HPDE6-E6E7 (cell line): ENCODE results near the gene FAM110A.
"Not testable (repeated sequence)": the region's sequence is repeated elsewhere in the genome, so short reads cannot be mapped to it uniquely, and the experiment has no call there.

ENCODE experiments used
- DNase-seq: peaks from one replicate; pipeline ENCODE4 v3.0.0; 2011; ENCODE audit warnings: missing footprints; ENCODE audit errors: extremely low spot score

Gene FAM110A

DNA sequence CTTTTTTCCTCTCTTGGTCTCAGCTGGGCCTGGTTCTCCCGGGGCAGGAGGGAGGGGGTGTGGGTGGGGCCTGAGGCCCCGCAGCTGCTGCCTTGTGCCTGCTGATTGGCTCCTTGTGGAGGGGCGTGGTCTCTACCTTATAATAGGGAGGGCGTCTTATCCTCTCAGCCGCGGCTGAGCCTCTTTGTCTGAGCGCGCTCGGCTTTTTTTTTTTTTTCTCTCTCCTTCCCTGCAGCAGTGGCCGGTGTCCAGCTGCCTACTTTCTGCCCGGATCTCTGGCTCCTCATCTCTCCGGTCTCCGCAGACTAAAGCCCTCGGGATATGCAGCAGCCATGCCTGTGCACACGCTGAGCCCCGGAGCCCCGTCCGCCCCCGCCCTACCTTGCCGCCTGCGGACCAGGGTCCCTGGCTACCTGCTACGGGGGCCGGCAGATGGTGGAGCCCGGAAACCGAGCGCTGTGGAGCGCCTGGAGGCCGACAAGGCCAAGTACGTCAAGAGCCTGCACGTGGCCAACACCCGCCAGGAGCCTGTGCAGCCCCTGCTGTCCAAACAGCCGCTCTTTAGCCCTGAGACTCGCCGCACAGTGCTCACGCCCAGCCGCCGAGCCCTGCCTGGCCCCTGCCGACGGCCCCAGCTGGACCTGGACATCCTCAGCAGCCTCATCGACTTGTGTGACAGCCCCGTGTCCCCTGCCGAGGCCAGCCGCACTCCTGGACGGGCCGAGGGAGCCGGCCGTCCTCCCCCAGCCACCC, 11.1 kb downstream of the FAM110A start:
- DNase-seq = peak; percentile 100

DNA sequence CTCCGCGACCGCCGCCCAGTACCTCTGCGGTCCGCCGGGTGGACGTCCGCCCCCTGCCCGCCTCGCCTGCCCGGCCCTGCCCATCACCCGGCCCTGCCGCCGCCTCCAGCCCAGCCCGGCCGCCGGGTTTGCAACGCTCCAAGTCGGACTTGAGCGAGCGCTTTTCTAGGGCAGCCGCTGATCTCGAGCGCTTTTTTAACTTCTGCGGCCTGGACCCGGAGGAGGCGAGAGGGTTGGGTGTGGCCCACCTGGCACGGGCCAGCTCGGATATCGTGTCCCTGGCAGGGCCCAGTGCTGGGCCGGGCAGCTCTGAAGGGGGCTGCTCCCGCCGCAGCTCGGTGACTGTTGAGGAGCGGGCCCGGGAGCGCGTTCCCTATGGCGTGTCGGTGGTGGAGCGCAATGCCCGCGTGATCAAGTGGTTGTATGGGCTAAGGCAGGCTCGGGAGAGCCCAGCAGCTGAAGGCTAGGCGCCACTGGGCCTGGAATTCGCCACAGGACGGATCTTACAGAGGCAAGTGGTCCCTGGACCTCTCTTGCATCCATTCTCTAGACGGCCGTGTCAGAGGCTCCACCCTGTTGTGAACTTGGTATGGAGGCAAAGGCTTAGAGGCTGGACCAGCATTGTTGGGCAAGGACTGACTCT, 11.8 kb downstream of the FAM110A start:
- DNase-seq = no peak

DNA sequence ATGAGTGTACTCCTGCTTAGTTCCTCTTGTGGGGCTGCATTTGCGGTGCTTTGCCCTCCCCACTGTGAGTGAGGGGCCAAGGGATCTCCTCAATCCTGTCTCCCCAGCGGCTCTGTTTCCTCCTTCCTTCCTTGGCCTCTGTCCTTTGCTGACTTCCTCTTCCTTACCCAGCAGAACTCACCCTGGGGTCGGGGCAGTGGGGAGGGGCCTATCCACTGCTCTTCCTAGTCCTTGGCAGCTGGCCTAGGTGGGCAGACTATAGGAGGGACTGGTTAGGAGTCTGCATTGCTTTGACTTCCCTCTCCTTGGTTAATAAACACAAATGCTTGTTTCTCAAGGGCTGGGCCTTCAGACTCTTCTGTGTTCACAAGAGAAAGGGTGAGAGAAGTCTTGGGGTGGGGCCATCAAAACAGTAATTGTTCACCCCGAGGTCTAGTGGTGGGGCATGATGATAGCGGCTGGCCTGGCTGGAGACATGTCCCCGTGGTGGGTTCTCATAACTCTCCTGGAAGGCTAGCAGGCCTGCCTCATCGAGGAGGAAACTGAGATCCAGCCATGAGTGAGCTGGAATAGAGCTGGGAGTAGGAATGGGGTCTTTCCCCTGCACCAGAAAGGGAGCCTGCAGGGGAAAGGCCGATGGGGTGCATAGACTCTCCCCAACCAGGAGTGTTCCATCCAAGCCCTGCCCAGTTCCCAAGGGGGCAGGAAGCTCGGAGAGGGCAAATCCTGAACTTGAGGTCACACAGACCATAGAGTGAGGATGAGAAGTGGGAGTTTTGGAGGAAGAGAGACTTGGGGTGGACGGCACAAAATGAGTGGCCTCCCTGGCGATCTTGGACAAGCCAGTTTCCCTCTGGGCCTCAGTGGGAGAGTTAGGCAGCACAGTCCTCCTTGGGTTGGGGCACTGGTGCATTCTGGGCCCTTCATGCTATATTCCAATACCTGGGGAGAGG, 12.7 kb downstream of the FAM110A start:
- DNase-seq = no peak

DNA sequence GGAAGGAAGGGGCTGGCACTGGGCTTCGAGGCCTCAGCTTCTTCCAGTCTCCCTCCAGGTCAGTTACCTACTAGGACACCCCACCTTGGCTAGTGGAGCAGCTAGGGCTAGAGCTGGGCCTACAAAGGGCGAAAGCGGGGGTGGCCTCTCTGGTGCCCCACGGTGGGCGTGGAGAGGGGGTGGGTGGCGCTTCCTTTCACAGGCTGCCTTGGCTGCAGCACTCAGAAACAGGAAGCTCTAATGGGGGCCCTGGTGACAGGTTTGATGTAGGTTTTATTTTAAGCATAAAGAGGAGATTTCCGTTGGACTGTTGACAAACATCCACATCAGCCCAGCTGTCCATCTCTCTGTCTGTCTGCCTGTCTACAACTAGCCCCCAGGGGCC, 13.4 kb downstream of the FAM110A start:
- no peak for DNase-seq

DNA sequence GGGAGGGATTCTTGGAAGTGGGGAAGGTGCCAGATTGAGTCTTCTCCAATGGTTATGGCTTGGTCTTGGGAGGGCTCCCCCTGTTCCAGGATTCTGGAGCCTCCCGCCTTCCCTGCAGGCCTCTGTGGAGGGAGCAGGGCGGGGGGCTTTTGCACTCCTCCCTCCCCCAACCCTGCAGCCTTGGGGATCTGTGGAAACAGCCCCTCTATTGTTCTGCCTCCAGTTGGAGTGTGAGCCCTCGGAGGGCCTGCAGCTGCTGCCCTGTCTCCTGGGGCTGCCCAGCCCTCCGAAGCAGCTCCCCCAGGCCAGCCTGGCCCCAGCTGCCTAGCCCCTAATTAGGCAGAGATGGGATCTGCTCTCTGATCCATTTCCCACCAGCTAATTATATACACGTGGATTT, 14.7 kb downstream of the FAM110A start:
- DNase-seq = no peak

DNA sequence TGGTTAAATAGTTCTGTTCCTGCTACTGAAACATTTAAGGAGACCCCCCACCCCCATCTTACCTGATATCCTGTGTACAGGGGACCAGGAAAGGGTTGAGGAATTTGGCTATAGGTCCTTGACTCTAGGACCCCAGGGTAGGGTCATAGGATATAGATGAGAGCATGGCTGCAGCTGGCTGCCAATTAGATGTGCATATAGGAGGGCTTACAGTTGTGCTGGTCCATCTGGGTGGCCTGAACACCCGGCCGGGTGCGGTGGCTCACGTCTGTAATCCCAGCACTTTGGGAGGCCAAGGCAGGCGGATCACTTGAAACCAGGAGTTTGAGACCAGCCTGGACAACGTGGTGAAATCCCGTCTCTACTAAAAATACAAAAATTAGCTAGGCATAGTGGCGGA, 15.2 kb downstream of the FAM110A start:
- DNase-seq = not testable (repeated sequence)

DNA sequence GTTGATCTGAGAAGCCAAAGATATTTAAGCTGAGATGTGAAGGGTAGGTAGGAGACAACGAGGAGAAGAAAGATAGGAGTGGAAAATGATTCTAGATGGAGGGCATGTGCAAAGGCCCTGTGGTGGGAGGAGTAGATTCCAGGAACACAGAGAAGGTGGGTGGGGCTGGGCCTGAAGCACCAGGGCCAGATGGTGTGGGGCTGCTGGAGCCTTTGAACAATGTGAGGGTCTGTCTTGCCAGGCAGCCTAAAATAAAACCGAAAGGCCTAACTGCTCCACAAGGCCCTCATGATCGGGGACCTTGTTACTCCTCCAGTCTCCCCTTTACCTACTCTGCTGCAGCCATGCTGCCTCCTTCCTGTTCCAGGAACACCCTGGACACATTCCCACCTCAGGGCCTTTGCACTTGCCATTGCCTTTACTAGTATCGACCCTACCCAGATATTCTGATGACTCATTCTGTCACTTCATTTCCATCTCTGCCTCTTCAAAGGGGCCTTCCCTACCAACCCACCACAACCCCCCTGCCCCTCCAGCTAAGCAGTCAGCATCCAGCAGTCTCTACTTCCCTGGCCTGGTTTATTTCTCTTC, 20.0 kb downstream of the FAM110A start:
- DNase-seq = no peak

DNA sequence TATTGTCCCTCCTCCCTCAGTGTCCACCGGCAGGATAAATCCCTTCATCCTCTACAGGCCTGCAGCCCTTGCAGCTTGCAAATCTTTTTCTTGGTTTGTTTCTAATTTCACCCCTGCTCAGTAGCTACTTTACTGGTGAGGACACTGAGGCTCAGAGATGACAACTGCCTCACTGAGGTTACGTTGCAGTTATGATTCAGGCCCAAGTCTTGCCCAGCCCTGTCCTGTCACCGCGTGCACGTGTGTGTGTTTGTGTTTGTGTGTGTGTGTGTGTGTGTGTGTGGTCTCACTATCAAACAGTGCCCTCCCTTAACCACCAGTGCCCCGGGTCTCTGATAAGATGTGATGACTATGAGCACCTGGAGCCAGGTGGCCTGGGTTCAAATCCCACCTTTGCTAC, 21.1 kb downstream of the FAM110A start:
- no peak for DNase-seq

DNA sequence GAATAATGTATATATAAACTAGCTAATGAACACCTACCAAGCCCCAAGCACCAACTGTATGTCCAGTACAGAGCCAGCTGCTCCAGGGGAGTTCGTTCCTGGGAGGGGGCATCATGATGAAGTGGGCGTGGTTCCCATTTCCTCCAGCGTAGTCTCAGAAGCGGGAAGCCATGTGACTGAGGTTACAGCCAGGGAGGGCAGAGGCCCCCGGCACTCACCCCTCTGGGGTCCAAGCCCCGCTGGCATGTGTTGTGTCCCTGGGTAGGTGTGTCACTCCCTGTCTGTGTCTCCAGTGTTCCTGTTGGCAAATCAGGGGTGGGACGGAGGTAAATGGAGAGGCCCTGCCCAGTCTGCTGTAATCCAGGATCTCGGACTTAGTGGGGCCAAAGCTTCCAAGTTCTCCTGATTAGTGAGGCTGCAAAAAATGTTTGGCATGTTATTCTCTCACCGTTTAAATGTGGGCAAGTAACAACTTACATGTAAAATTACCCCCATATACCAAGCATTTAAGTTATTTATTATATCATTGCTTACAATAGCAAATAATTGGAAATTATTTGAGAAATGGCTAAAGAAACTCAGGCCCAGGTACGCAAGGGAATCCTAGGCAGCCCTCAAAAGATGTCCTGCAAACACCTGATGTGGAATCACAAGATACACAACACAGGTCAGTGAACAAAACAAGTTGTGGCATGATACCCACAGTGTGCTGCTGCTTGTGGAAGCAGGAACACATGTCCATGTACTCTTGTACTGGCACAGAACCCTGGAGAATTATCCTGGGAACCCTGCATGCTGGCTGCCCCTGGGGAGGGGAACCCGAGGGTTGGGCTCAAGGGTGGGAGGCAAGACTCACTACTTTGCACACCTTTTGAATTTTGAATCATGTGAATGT, 22.2 kb downstream of the FAM110A start:
- DNase-seq = no peak

DNA sequence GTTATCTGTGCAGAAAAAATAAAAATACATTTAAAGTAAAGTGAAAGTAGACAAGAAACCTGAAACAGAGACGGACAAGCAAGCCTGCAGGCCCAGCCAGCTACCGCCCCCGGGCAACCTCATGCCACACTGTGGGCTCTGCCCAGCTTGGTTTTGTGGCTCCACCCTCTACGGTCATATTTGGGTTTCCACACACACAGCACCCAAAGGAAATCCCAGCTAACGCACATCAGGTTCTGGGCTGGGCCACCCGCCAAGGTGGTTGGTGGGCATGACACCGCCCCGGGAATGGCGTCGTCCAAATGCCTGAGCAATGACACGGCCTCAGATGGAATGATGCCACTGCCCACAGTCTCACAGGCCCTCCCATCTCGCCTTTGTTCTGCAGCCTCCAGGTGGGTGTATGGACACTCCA, 22.9 kb downstream of the FAM110A start:
- DNase-seq = peak; percentile 93

DNA sequence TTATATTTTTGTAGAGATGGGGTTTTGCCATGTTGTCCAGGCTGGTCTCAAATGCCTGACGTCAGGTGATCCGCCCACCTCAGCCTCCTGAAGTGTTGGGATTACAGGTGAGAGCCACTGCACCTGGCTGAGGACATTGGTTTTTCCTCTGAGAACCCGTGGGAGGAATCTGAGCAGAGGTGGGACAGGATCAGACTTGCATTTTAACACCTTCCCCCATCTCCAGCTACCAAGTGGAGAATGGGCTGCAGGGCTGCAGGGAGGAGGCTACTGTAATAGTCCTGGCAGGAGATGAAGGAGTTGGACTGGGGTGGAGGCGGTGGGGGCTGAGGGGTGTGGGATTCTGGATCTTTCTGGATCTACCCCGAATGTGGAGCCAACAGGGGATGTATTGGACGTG, 24.5 kb downstream of the FAM110A start:
- peak; percentile 91 for DNase-seq

DNA sequence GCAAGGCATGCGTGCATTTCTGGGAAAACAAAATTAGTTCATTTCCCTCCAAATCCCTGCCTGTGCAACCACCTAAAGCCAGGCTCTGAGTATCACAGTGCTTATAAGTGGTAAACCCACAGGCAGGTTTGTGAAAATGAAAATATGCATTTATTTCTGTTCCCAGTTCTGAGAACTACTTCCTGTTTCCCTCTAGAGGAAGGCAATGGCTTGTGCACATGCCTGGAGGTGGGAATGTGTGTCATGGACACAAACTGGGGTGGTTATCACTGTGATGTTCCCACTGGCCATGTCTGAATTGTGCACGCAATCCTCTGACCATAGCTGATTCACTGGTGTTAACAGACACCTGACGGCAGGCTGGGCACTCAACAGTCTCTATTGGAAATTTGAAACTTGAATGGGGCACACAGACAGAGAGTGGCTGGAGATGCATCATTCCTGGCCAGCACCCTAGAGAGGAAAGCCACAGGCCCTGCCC, 26.3 kb downstream of the FAM110A start:
- no peak for DNase-seq

DNA sequence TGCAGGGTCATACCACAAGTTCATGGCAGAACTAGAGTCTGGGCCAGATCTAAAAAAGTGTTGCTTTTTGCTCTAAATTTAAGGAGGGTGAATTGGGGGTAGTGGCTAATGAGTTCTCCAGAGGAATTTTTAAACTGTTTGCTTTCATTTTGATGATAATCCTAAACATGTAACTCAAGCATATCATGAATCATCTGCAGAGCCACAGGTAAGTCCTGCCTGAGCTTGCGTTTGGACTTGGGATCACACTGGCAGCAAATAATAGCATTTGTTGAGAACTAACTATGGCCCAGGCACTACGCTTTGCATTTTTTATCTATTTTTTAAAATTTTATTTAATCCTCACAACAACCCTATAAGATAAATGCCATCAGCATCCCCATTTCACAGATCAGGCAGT, 27.4 kb downstream of the FAM110A start:
- no peak for DNase-seq

DNA sequence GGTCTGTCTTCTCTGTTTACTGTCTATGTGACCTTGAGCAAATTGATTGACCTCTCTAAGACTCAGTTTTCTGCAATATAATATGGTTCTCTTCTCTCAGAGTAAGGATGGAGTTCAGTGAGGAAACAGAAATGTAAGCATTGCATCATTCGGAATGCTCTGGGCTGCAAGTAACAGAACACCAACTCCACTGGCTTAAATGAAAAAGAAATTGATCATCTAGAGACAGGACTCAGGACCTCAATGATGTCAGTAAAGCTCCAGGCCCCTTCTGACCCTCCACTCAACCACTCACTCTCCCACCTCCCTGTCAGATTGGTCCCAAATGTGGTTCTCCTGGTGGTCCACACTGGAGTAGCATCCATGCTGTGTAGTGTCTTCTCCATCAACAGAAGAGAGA, 31.9 kb downstream of the FAM110A start:
- no peak for DNase-seq

DNA sequence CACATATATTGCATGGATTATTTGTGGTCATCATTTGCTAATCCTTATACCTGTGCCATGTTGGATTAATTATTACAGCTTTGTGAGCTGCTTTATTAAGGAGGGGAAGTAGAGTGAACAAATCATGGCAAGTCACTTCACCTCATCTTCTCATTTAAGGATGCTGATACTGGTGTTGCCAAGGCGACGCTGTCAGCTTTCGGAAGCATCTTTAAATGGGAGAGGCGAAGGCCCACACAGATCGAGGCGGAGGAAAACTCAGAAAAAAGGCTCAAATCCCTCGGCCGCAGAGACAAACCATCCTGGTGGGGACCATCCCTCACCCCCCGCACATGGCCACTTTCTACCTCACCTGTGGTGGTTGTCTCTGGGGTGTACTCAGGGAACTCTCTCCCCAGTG, 34.8 kb downstream of the FAM110A start:
- no peak for DNase-seq

DNA sequence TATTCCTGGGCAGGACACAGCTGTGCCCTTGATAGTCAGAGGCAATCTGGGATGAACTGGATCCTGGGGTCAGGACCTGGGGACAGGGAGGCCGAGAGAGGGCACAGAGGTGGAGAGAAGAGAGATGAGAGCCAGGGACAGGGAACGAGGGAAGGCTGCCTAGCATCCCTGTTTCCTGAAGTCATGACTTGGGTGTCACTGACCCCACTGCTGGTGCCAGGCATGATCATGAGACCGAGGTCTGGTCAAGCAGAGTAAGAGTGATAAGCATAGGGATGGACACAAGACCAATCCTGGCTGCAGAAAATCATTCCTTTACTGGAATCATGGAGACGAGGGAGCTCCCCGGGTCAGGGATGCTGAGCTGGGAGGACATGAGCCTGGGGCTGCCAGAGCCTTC, 36.1 kb downstream of the FAM110A start:
- DNase-seq = no peak

DNA sequence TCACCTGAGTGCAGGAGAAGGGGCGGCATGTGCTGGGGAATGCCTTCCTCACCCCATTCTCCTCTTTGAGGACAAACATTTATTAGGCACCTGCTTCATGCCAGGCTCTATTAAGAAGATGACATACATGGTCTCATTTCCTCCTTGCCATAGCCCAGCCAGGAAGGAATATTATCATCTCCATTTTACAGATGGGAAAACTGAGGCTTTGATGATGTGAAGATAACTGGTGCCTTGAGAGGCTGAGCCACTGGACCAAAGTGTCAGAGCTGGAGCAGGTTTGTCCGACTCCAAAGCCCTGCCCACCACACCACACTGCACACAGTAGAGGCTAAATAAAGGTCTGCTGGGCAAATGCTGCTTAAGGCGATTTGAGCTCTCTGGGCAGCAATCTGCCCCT, 37.2 kb downstream of the FAM110A start:
- DNase-seq = no peak

DNA sequence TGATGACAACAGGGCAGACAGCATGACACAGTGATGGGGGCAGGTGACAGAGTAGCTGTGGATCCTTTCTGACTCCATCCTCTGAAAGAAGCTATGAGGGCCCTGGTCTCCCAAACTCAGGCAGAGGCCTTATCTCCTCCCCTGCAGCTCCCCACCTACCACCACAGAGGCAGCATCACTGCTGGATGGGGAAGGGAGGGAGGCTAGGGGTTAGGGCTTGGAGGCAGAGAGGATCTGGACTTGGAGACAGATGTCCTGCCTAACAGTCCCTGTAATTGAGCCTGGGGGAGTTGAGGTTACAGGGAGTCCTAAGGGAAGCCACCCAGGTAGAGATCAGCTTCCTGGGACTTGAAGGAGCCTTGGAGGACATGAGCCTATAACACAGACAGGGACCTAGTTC, 37.9 kb downstream of the FAM110A start:
- no peak for DNase-seq

DNA sequence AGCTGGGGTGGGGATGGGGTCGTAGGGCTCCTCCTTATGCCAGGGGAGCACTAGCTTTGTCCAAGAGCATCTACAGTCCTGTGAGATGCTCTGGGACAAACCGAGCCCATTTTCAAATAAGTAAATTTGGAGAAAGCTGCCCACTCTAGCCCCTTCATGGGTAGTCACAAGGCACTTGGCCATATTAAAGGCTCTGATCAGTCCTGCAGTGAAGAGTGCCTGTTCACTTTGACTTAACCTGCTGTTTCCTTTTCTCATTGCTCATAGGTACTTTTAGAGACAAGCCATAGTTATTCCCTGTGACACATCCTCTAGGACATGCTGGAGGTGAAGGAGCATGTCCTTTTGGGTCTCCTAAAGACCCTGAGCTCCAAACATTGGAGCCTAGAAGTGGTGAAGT, 38.4 kb downstream of the FAM110A start:
- DNase-seq = no peak

DNA sequence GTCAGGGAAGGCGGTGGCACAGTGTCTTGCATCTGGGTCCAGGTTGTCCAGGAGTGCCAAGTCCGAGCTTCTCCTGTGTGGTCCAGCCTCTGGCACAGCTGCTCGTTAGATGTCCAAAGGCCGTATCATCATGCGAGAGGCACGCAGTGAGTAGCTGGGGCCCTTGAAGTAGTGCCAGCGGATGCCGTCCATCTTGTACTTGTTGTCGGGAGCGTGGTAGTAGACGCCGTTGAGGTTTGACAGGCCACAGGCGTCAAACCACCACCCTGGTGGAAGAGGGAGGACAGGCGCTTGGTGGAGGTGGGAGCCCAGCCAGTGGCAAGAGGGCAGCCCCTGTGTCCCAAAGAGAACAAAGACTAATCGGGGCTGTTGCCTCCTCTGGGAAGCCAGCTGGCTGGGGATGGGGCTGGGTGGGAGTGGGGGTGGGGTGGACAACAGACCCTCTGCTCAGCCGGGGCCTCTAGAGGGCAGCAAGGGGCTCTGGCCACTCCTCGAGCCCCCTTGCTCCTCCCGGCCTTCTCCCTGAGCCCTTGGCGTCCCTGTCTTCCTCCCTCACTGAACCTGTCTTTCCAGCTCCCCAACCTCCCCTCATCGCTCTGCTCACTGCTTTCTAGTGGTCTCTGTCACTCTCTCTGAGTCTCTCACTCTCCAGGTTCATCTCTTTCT, 39.5 kb downstream of the FAM110A start:
- DNase-seq = no peak
